Mucosa of stomach (tissue), 1 donor: ENCODE measurements around the gene FITM2.
"Not testable (repeated sequence)": the region's sequence is repeated elsewhere in the genome, so short reads cannot be mapped to it uniquely, and the experiment has no call there.

Source experiments
- H3K27me3 ChIP-seq: one replicate; pipeline ENCODE4 v1.7.0; 2013; ENCODE audit warnings: mild to moderate bottlenecking, low read length; ENCODE audit not compliant: control insufficient read depth, insufficient read depth
- H3K36me3 ChIP-seq: one replicate; pipeline ENCODE4 v1.7.0; 2013; ENCODE audit warnings: low read length; ENCODE audit not compliant: control insufficient read depth, insufficient read depth
- H3K4me1 ChIP-seq: one replicate; pipeline ENCODE4 v1.7.0; 2013; ENCODE audit warnings: mild to moderate bottlenecking, low read length; ENCODE audit not compliant: control insufficient read depth, insufficient read depth
- H3K4me3 ChIP-seq: one replicate; pipeline ENCODE4 v1.7.0; 2013; ENCODE audit warnings: low read length
- H3K9ac ChIP-seq: one replicate; pipeline ENCODE4 v1.7.0; 2013; ENCODE audit warnings: mild to moderate bottlenecking, low read length, moderate library complexity
- H3K9me3 ChIP-seq: one replicate; pipeline ENCODE4 v1.7.0; 2013; ENCODE audit warnings: mild to moderate bottlenecking, low read length, moderate library complexity; ENCODE audit not compliant: control insufficient read depth
- donor health status: Pancreatic carcinoma.

Gene FITM2

GRCh38 chr20:44345941-44346340 lies 34.9 kb upstream of the FITM2 start:
- not testable (repeated sequence) for H3K36me3 ChIP-seq, H3K9ac ChIP-seq, H3K27me3 ChIP-seq, H3K4me3 ChIP-seq, H3K4me1 ChIP-seq, H3K9me3 ChIP-seq

- Histone ChIP-seq H3K27me3 (no peaks in the 10 kb centered on the region), H3K9me3 (no peaks in the 10 kb centered on the region), H3K4me1 (no peaks in the 10 kb centered on the region), H3K4me3 (no peak overlapping the region), H3K9ac (no peak overlapping the region), H3K36me3 (no peaks in the 10 kb centered on the region)
Observed at GRCh38 chr20:44345147-44345546, 34.1 kb upstream of the FITM2 start.

- Histone ChIP-seq H3K9me3 (no peaks in the 10 kb centered on the region), H3K36me3 (no peaks in the 10 kb centered on the region), H3K27me3 (no peaks in the 10 kb centered on the region), H3K9ac (no peak overlapping the region), H3K4me1 (no peaks in the 10 kb centered on the region), H3K4me3 (no peak overlapping the region)
Observed at GRCh38 chr20:44344723-44345122, 33.7 kb upstream of the FITM2 start.

GRCh38 chr20:44343162-44343675 lies 32.2 kb upstream of the FITM2 start:
- peaks cover 2% of the 10 kb centered on the region for H3K27me3 ChIP-seq
- no peaks in the 10 kb centered on the region for H3K9me3 ChIP-seq
- no peak overlapping the region for H3K4me3 ChIP-seq
- no peak overlapping the region for H3K9ac ChIP-seq
- H3K4me1 ChIP-seq, result no peaks in the 10 kb centered on the region
- no peaks in the 10 kb centered on the region for H3K36me3 ChIP-seq

DNA sequence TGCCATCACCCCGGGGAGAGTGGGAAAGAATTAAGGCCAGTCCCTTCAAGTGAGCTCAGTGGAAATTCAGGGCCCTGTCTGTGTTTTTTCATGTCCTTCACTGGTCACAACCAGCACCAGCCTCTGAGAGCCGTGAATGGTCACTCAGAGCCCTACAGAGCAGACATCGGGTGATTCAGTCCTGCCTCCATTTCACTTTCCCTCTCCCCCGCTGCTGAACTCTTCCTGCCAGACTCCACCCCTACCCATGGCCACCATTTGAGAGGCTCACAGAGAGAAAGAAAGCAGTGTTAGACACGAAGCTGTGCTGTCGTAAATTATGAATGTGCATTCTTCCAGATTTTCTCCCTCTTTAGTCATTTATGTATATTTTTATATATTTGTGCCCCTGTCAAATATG lies 31.2 kb upstream of the FITM2 start:
- no peaks in the 10 kb centered on the region for H3K9me3 ChIP-seq
- no peak overlapping the region for H3K9ac ChIP-seq
- peaks cover 3% of the 10 kb centered on the region for H3K27me3 ChIP-seq
- no peak overlapping the region for H3K4me3 ChIP-seq
- H3K36me3 ChIP-seq, result no peaks in the 10 kb centered on the region
- no peaks in the 10 kb centered on the region for H3K4me1 ChIP-seq

GRCh38 chr20:44336725-44337380 lies 25.9 kb upstream of the FITM2 start, which contains the start of gene R3HDML:
TSS of gene R3HDML (plus strand) at chr20:44337043. CDS start at chr20:44337158, 115 bp downstream.
- no peak within 1 kb of the TSS for H3K9ac ChIP-seq

GRCh38 chr20:44336086-44336485 lies 25.1 kb upstream of the FITM2 start:
- Histone ChIP-seq H3K36me3 (no peaks in the 10 kb centered on the region), H3K4me3 (no peak overlapping the region), H3K27me3 (peaks cover 7% of the 10 kb centered on the region), H3K4me1 (no peaks in the 10 kb centered on the region), H3K9me3 (no peaks in the 10 kb centered on the region), H3K9ac (no peak overlapping the region)

More at GRCh38 chr20:44336725-44337380, 25.9 kb upstream of the FITM2 start, which contains the start of gene R3HDML:
- Histone ChIP-seq H3K27me3 (peaks cover 3% of the 10 kb centered on the region), H3K36me3 (no peaks in the 10 kb centered on the region), H3K4me1 (no peaks in the 10 kb centered on the region), H3K9me3 (no peaks in the 10 kb centered on the region), H3K4me3 (no peak within 1 kb of the TSS)

DNA sequence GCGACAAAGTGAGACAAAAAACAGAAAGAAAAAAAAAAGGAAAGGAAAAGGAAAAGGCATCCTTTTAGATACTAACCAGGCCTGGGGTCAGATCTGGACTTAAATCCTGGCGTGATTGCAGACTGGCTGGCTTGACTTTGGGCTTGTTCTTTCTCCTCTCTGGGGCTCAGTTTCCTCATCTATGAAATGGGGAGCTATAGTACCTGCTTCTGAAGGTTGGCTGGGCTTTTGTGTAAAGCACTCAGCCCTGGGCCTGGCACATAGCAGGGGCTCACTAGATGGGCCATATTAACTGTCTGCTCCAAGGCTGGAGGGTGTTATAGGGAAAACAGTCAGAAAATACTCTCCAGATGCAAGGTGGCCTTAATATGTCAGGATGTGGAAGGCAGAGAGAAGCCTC lies 24.7 kb upstream of the FITM2 start:
- H3K36me3 ChIP-seq, result no peaks in the 10 kb centered on the region
- no peak overlapping the region for H3K9ac ChIP-seq
- no peak overlapping the region for H3K4me3 ChIP-seq
- H3K4me1 ChIP-seq, result no peaks in the 10 kb centered on the region
- peaks cover 7% of the 10 kb centered on the region for H3K27me3 ChIP-seq
- H3K9me3 ChIP-seq, result no peaks in the 10 kb centered on the region

DNA sequence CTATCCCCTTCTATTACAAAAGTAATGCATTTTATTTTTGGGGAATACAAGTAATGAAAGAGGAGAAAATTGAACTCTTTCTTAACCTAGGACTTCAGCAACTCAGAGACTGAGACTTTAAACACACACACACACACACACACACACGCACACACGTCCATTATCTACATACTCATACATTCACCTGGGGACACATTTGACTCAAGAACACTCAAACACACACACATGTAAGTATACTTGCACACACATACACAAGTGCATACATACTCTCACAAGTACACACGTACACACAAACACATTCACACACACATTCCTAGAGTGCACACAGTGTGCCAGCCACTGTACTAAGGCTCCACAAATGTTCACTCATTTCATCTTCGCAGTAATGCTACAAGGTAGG lies 23.7 kb upstream of the FITM2 start:
- no peak overlapping the region for H3K4me3 ChIP-seq
- no peak overlapping the region for H3K9ac ChIP-seq
- H3K4me1 ChIP-seq, result no peaks in the 10 kb centered on the region
- peaks cover 7% of the 10 kb centered on the region for H3K27me3 ChIP-seq
- H3K9me3 ChIP-seq, result no peaks in the 10 kb centered on the region
- no peaks in the 10 kb centered on the region for H3K36me3 ChIP-seq

- H3K9ac ChIP-seq, result no peak overlapping the region
- no peak overlapping the region for H3K4me3 ChIP-seq
- no peaks in the 10 kb centered on the region for H3K9me3 ChIP-seq
- no peaks in the 10 kb centered on the region for H3K36me3 ChIP-seq
- H3K4me1 ChIP-seq, result no peaks in the 10 kb centered on the region
- H3K27me3 ChIP-seq, result peaks cover 7% of the 10 kb centered on the region
Observed at GRCh38 chr20:44334306-44334705, 23.3 kb upstream of the FITM2 start.

DNA sequence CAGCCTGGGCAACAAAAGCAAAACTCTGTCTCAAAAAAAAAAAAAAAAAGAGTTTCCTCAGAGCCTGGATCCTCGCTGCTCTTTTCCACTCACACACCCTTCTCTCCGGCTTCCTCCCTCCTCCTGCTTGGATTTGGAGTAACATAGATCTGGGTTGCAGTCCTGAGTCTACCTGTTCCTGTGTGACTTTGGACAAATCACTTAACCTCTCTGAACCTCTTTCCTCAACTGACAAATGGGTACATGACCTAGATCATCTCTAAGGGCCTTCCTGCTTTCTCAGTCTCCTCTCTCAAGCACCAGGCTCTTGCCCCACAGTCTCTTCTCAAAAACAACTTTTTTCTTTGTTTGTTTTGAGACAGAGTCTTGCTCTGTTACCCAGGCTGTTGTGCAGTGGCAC lies 20.2 kb upstream of the FITM2 start:
- peaks cover 11% of the 10 kb centered on the region for H3K27me3 ChIP-seq
- no peaks in the 10 kb centered on the region for H3K36me3 ChIP-seq
- H3K9ac ChIP-seq, result no peak overlapping the region
- H3K9me3 ChIP-seq, result no peaks in the 10 kb centered on the region
- H3K4me3 ChIP-seq, result no peak overlapping the region
- H3K4me1 ChIP-seq, result no peaks in the 10 kb centered on the region

GRCh38 chr20:44328428-44328827 lies 17.4 kb upstream of the FITM2 start:
- Histone ChIP-seq H3K9me3 (no peaks in the 10 kb centered on the region), H3K27me3 (peaks cover 11% of the 10 kb centered on the region), H3K4me1 (no peaks in the 10 kb centered on the region), H3K9ac (no peak overlapping the region), H3K4me3 (no peak overlapping the region), H3K36me3 (no peaks in the 10 kb centered on the region)

- H3K27me3 ChIP-seq, result peaks cover 11% of the 10 kb centered on the region
Observed at GRCh38 chr20:44327748-44328147, 16.7 kb upstream of the FITM2 start.

More at GRCh38 chr20:44327748-44328147, 16.7 kb upstream of the FITM2 start:
- not testable (repeated sequence) for H3K9ac ChIP-seq, H3K4me3 ChIP-seq, H3K4me1 ChIP-seq, H3K36me3 ChIP-seq, H3K9me3 ChIP-seq
